Measurements from ENCODE around the gene BNIP3. TPM values are rescaled to one million over a fixed set of nuclear protein-coding genes. Genes with fewer than 3 reads are reported as not detected.

The BNIP3 gene
- total RNA-seq (2021) (24.9 and 33.2 TPM in 2 replicates), Bru-seq, nascent RNA (percentile 61 among the genes with signal in this experiment), BruChase-seq, experiment 1, labeled RNA remaining after a 2-hour chase (percentile 74 among the genes with signal in this experiment), BruChase-seq, experiment 2, labeled RNA remaining after a 6-hour chase (percentile 78 among the genes with signal in this experiment)
- long read RNA-seq, transcript BNIP3-201 (6 exons, 2,861 nt): major isoform, 128 of 140 reads
- long read RNA-seq, partial matches to known transcripts: 5 of 140 reads
- long read RNA-seq, other reads (novel, unspliced or antisense): 7 of 140 reads

- CTCF ChIA-PET: interaction anchor here (0.8 kb wide), 1 partner anchor 41 kb away, joined by 3 read pairs; no protein-coding TSS in a partner anchor
- Histone ChIP-seq H3K27me3 (replicated peaks; ENCODE audit: insufficient read depth, low read depth, low read length, poor library complexity) (no peaks in the 10 kb centered on the region), H3K4me1 (ENCODE audit: insufficient read depth, low read length, poor library complexity, severe bottlenecking) (peaks cover 10% of the 10 kb centered on the region), H3K36me3 (ENCODE audit: insufficient read depth, low read length, poor library complexity, severe bottlenecking) (no peaks in the 10 kb centered on the region), H3K4me3 (ENCODE audit: low read depth, low read length, poor library complexity, severe bottlenecking) (peak within 1 kb of the TSS; percentile 93), H3K9me3 (ENCODE audit: low read depth, low read length, poor library complexity, severe bottlenecking) (no peaks in the 10 kb centered on the region), H3K27ac (ENCODE audit: low read depth, low read length, poor library complexity, severe bottlenecking) (peak within 1 kb of the TSS; percentile 67)
- peak; percentile 93 for DNase-seq (ENCODE audit: low spot score)
- no TSS peak for BruUV-seq (replicated peaks)
- no peak for TF ChIP-seq CTCF (conservative IDR thresholded peaks at IDR 0.05; ENCODE audit: low read depth, low read length)
- no peak for TF ChIP-seq EZH2 (IDR thresholded peaks at IDR 0.05; ENCODE audit: borderline replicate concordance, low read depth, low read length, poor library complexity, severe bottlenecking)
- intact Hi-C loops (cut with micrococcal nuclease; ENCODE audit: unreplicated experiment): no loop called here
- POLR2A ChIA-PET (ENCODE audit: low non-redundant PET): no interaction called here
Measured at GRCh38 chr10:131981429-131982184, at the start of gene BNIP3. Gene BNIP3 (minus strand): TSS chr10:131981923. CDS start chr10:131981806, 117 bp downstream.

GRCh38 chr10:132030898-132031463 is 49.3 kb upstream of the BNIP3 start:
- Histone ChIP-seq H3K36me3 (ENCODE audit: insufficient read depth, low read length, poor library complexity, severe bottlenecking) (no peaks in the 10 kb centered on the region), H3K27ac (ENCODE audit: low read depth, low read length, poor library complexity, severe bottlenecking) (no peak overlapping the region), H3K4me3 (ENCODE audit: low read depth, low read length, poor library complexity, severe bottlenecking) (no peak overlapping the region), H3K27me3 (replicated peaks; ENCODE audit: insufficient read depth, low read depth, low read length, poor library complexity) (peaks cover 80% of the 10 kb centered on the region), H3K9me3 (ENCODE audit: low read depth, low read length, poor library complexity, severe bottlenecking) (no peaks in the 10 kb centered on the region), H3K4me1 (ENCODE audit: insufficient read depth, low read length, poor library complexity, severe bottlenecking) (no peaks in the 10 kb centered on the region)
- DNase-seq (ENCODE audit: low spot score): no peak
- ChIA-PET CTCF (no interaction called here), POLR2A (ENCODE audit: low non-redundant PET) (no interaction called here)
- TF ChIP-seq EZH2 (IDR thresholded peaks at IDR 0.05; ENCODE audit: borderline replicate concordance, low read depth, low read length, poor library complexity, severe bottlenecking) (no peak), CTCF (conservative IDR thresholded peaks at IDR 0.05; ENCODE audit: low read depth, low read length) (no peak)
- intact Hi-C loops (cut with micrococcal nuclease; ENCODE audit: unreplicated experiment): no loop called here
- BruUV-seq (replicated peaks): no TSS peak

GRCh38 chr10:132028706-132029105 is 47.0 kb upstream of the BNIP3 start:
- TF ChIP-seq EZH2 (IDR thresholded peaks at IDR 0.05; ENCODE audit: borderline replicate concordance, low read depth, low read length, poor library complexity, severe bottlenecking) (no peak), CTCF (conservative IDR thresholded peaks at IDR 0.05; ENCODE audit: low read depth, low read length) (no peak)
- intact Hi-C loops (cut with micrococcal nuclease; ENCODE audit: unreplicated experiment): no loop called here
- POLR2A ChIA-PET (ENCODE audit: low non-redundant PET): no interaction called here
- H3K4me3 ChIP-seq (ENCODE audit: low read depth, low read length, poor library complexity, severe bottlenecking): no peak overlapping the region
- no peaks in the 10 kb centered on the region for H3K9me3 ChIP-seq (ENCODE audit: low read depth, low read length, poor library complexity, severe bottlenecking)
- no peaks in the 10 kb centered on the region for H3K36me3 ChIP-seq (ENCODE audit: insufficient read depth, low read length, poor library complexity, severe bottlenecking)
- no peaks in the 10 kb centered on the region for H3K4me1 ChIP-seq (ENCODE audit: insufficient read depth, low read length, poor library complexity, severe bottlenecking)
- H3K27me3 ChIP-seq (replicated peaks; ENCODE audit: insufficient read depth, low read depth, low read length, poor library complexity): peaks cover 77% of the 10 kb centered on the region
- BruUV-seq (replicated peaks): no TSS peak
- CTCF ChIA-PET: no interaction called here
- no peak for DNase-seq (ENCODE audit: low spot score)
- no peak overlapping the region for H3K27ac ChIP-seq (ENCODE audit: low read depth, low read length, poor library complexity, severe bottlenecking)

Measured in A673 (cell line).